Large intestine (tissue), 3 donors: Measurements from ENCODE around the gene DARS1. TPM values are rescaled to one million over a fixed set of nuclear protein-coding genes. Genes with fewer than 3 reads are reported as not detected.
A peak's percentile ranks its signal among the peaks of the same experiment; 100 is the strongest.

Experiments used
- DNase-seq, 2 donors: peaks; one replicate each; pipeline versions ENCODE4 v3.0.0 to v3.0.0-alpha.2; 2013
- H3K27ac ChIP-seq: one replicate; pipeline ENCODE4 v1.5.1; 2013; ENCODE audit warnings: low read length
- H3K27me3 ChIP-seq: 2 replicates; pipeline ENCODE4 v1.6.1; 2013; ENCODE audit warnings: low read length; ENCODE audit not compliant: control insufficient read depth, insufficient read depth
- H3K36me3 ChIP-seq: 2 replicates; pipeline ENCODE4 v1.6.1; 2013; ENCODE audit warnings: low read length; ENCODE audit not compliant: control insufficient read depth, insufficient read depth
- H3K4me1 ChIP-seq: one replicate; pipeline ENCODE4 v1.6.1; 2013; ENCODE audit warnings: low read length; ENCODE audit not compliant: control insufficient read depth, insufficient read depth
- H3K4me3 ChIP-seq: one replicate; pipeline ENCODE4 v1.5.1; 2013; ENCODE audit warnings: low read length
- H3K9me3 ChIP-seq: one replicate; pipeline ENCODE4 v1.6.1; 2013; ENCODE audit warnings: mild to moderate bottlenecking, low read depth, low read length, moderate library complexity; ENCODE audit not compliant: control insufficient read depth
- WGBS: methylation state at CpG from one replicate; pipeline ENCODE4 v1.1.5; 2013; ENCODE audit warnings: low lambda C conversion rate; ENCODE audit not compliant: insufficient coverage; 5-methylcytosine and 5-hydroxymethylcytosine counted together
- polyA plus RNA-seq: library from polyadenylated mRNA; unstranded; fragments of 120-200 nt; gene quantifications from one replicate; pipeline ENCODE4 v1.2.1, GENCODE V29; 2013

Gene DARS1
- polyA plus RNA-seq, 1 donor = 73.7 TPM

GRCh38 chr2:136017786-136018185, 32.4 kb upstream of the DARS1 start:
- Histone ChIP-seq H3K27me3 (no peaks in the 10 kb centered on the region), H3K4me3 (no peak overlapping the region), H3K9me3 (no peaks in the 10 kb centered on the region), H3K4me1 (peaks cover 9% of the 10 kb centered on the region), H3K27ac (no peak overlapping the region), H3K36me3 (no peaks in the 10 kb centered on the region)
- 100% methylated on average over 1 of the region's 7 CpGs for WGBS
- DNase-seq = no peak

- Histone ChIP-seq H3K9me3 (no peaks in the 10 kb centered on the region), H3K27me3 (no peaks in the 10 kb centered on the region), H3K36me3 (no peaks in the 10 kb centered on the region), H3K4me1 (peaks cover 9% of the 10 kb centered on the region), H3K4me3 (no peak overlapping the region), H3K27ac (no peak overlapping the region)
- WGBS = 100% methylated on average over 2 of the region's 3 CpGs
- no peak for DNase-seq
Observed at GRCh38 chr2:136016836-136017235, 31.4 kb upstream of the DARS1 start.

- Histone ChIP-seq H3K27ac (no peak overlapping the region), H3K4me1 (peaks cover 9% of the 10 kb centered on the region), H3K9me3 (no peaks in the 10 kb centered on the region), H3K4me3 (no peak overlapping the region), H3K36me3 (no peaks in the 10 kb centered on the region), H3K27me3 (no peaks in the 10 kb centered on the region)
- DNase-seq = no peak
- 80% methylated on average over 1 of the region's 2 CpGs for WGBS
Observed at GRCh38 chr2:136016427-136016826, 31.0 kb upstream of the DARS1 start.

GRCh38 chr2:136015699-136016098, 30.3 kb upstream of the DARS1 start:
- no peak overlapping the region for H3K27ac ChIP-seq
- H3K4me1 ChIP-seq = peaks cover 9% of the 10 kb centered on the region
- DNase-seq = no peak
- no peaks in the 10 kb centered on the region for H3K36me3 ChIP-seq
- no peak overlapping the region for H3K4me3 ChIP-seq
- no peaks in the 10 kb centered on the region for H3K27me3 ChIP-seq
- WGBS = no CpG with 5 or more reads among the region's 1 CpG
- no peaks in the 10 kb centered on the region for H3K9me3 ChIP-seq

GRCh38 chr2:136014411-136014810, 29.0 kb upstream of the DARS1 start:
- 100% methylated on average over 1 of the region's 2 CpGs for WGBS

GRCh38 chr2:136013955-136014354, 28.5 kb upstream of the DARS1 start:
- WGBS = 20% methylated on average over 1 of the region's 4 CpGs
- Histone ChIP-seq H3K27me3 (no peaks in the 10 kb centered on the region), H3K4me3 (no peak overlapping the region), H3K9me3 (no peaks in the 10 kb centered on the region), H3K27ac (peak overlapping the region; percentile 17), H3K36me3 (no peaks in the 10 kb centered on the region), H3K4me1 (peaks cover 9% of the 10 kb centered on the region)
- peak; percentile 21 to 75 for DNase-seq

More at GRCh38 chr2:136014411-136014810, 29.0 kb upstream of the DARS1 start:
- H3K4me3 ChIP-seq = no peak overlapping the region
- no peak for DNase-seq
- no peaks in the 10 kb centered on the region for H3K9me3 ChIP-seq
- no peaks in the 10 kb centered on the region for H3K27me3 ChIP-seq
- peak overlapping the region; percentile 17 for H3K27ac ChIP-seq
- peaks cover 9% of the 10 kb centered on the region for H3K4me1 ChIP-seq
- H3K36me3 ChIP-seq = no peaks in the 10 kb centered on the region

- H3K4me1 ChIP-seq = peaks cover 9% of the 10 kb centered on the region
- no peak for DNase-seq
- no peaks in the 10 kb centered on the region for H3K36me3 ChIP-seq
- 100% methylated on average over 1 of the region's 3 CpGs for WGBS
- H3K27ac ChIP-seq = no peak overlapping the region
- H3K4me3 ChIP-seq = no peak overlapping the region
- H3K9me3 ChIP-seq = no peaks in the 10 kb centered on the region
- no peaks in the 10 kb centered on the region for H3K27me3 ChIP-seq
Observed at GRCh38 chr2:136013136-136013685, 27.8 kb upstream of the DARS1 start.

- Histone ChIP-seq H3K9me3 (no peaks in the 10 kb centered on the region), H3K4me1 (peaks cover 9% of the 10 kb centered on the region), H3K27ac (no peak overlapping the region), H3K36me3 (no peaks in the 10 kb centered on the region), H3K27me3 (no peaks in the 10 kb centered on the region), H3K4me3 (no peak overlapping the region)
- no peak for DNase-seq
- WGBS = 50% methylated on average over 1 of the region's 2 CpGs
Observed at GRCh38 chr2:136012315-136012714, 26.9 kb upstream of the DARS1 start.

GRCh38 chr2:136010126-136010525, 24.7 kb upstream of the DARS1 start:
- Histone ChIP-seq H3K4me3 (no peak overlapping the region), H3K27ac (no peak overlapping the region), H3K36me3 (no peaks in the 10 kb centered on the region), H3K4me1 (peaks cover 9% of the 10 kb centered on the region), H3K9me3 (no peaks in the 10 kb centered on the region), H3K27me3 (no peaks in the 10 kb centered on the region)
- no peak for DNase-seq
- WGBS = no CpG with 5 or more reads among the region's 2 CpGs

- WGBS = no CpG with 5 or more reads among the region's 9 CpGs
- DNase-seq = no peak
Observed at GRCh38 chr2:136008205-136008865, 22.9 kb upstream of the DARS1 start.

GRCh38 chr2:136006658-136007057, 21.2 kb upstream of the DARS1 start:
- Histone ChIP-seq H3K9me3 (no peaks in the 10 kb centered on the region), H3K4me3 (no peak overlapping the region), H3K27ac (no peak overlapping the region), H3K27me3 (no peaks in the 10 kb centered on the region), H3K4me1 (no peaks in the 10 kb centered on the region), H3K36me3 (no peaks in the 10 kb centered on the region)
- DNase-seq = no peak
- 62% methylated on average over 3 of the region's 3 CpGs for WGBS

More at GRCh38 chr2:136008205-136008865, 22.9 kb upstream of the DARS1 start:
- Histone ChIP-seq H3K4me1 (peaks cover 2% of the 10 kb centered on the region), H3K4me3 (no peak overlapping the region), H3K27ac (no peak overlapping the region), H3K27me3 (no peaks in the 10 kb centered on the region), H3K36me3 (no peaks in the 10 kb centered on the region), H3K9me3 (no peaks in the 10 kb centered on the region)
